Psoas muscle (tissue), 8 donors: ENCODE measurements around the gene PHB1. TPM values are rescaled to one million over a fixed set of nuclear protein-coding genes. Genes with fewer than 3 reads are reported as not detected.

Experiments used
- ATAC-seq, 4 donors: fragments of 200-7000 bp; cut with Tn5 transposase; one replicate each; pipeline ENCODE4 v1.9.1; 2020; ENCODE audit warnings: moderate library complexity in 3 of 4, mild to moderate bottlenecking in 2 of 4
- DNase-seq, 2 donors: peaks; one replicate each; pipeline ENCODE4 v3.0.0-alpha.2; 2020
- H3K27ac ChIP-seq: fragments of 200-600 bp; one replicate; pipeline ENCODE4 v1.8.0; 2022
- H3K27me3 ChIP-seq, 3 donors: fragments of 200-600 bp in 1 of 3; one replicate each; pipeline versions ENCODE4 v1.6.1 to v1.8.0; 2013 to 2022; ENCODE audit warnings: low read length in 2 of 3, mild to moderate bottlenecking in 2 of 3, moderate library complexity in 1 of 3; ENCODE audit not compliant: insufficient read depth in 3 of 3
- H3K36me3 ChIP-seq, 2 donors: fragments of 200-600 bp in 1 of 2; one replicate each; pipeline versions ENCODE4 v1.6.1 to v1.8.0; 2013 to 2022; ENCODE audit warnings: low read depth in 1 of 2, mild to moderate bottlenecking in 1 of 2, moderate library complexity in 1 of 2; ENCODE audit not compliant: insufficient read depth in 1 of 2
- H3K4me1 ChIP-seq: fragments of 200-600 bp; one replicate; pipeline ENCODE4 v1.8.0; 2022
- H3K4me3 ChIP-seq: fragments of 200-600 bp; one replicate; pipeline ENCODE4 v1.8.0; 2022; ENCODE audit warnings: mild to moderate bottlenecking
- H3K9me3 ChIP-seq: fragments of 200-600 bp; one replicate; pipeline ENCODE4 v1.8.0; 2022
- WGBS, 3 donors: extraction: QIAGEN DNeasy Blood & Tissue Kit; methylation state at CpG; one replicate each; pipeline versions ENCODE4 v1.1.6 to v1.1.7; 2013; 5-methylcytosine and 5-hydroxymethylcytosine counted together
- intact Hi-C, 2 donors: fragments of 100-400 bp; cut with DNase I; formaldehyde crosslinking; loops; one replicate each; pipeline versions ENCODE4 v1.11.0 to v1.14.2; 2022
- polyA plus RNA-seq, 3 donors: library from polyadenylated mRNA; stranded (reverse); fragments of 200-250 nt; gene quantifications; one replicate each; pipeline ENCODE4 v1.2.3, GENCODE V29; 2013
- total RNA-seq, 4 donors: library from RNA; stranded (reverse); fragmentation: NEBNext Ultra II Directional in 2 of 4; extraction: Animal tissue kit (Norgen Biotek cat#: 25700) in 2 of 4; gene quantifications; one replicate each; pipeline versions ENCODE4 v1.2.1 to v1.2.4, GENCODE V29; 2021 to 2023
- TF ChIP-seq, protein P1 (sequence below): fragments of 200-600 bp; IDR thresholded peaks from one replicate; pipeline ENCODE4 v1.8.0; 2022; ENCODE audit warnings: antibody characterized with exemption
- donor health status: healthy with polysubstance abuse.
- donor health status: DM: no; HTN: no; CAD: no; lungs with moderate emphysema.
- donor health status: Bipolar disorder and iron deficiency.
- donor health status: healthy.
- donor health status: DM: yes; HTN: yes; CAD: no.
- donor health status: DM: no; HTN: no; CAD: no.
- donor health status: DM: no; HTN: no; CAD: no.
- donor health status: DM: yes; HTN: yes; CAD: no.

The PHB1 gene
- total and polyA plus RNA-seq, 7 donors, result 134 to 364 (median 198) TPM

DNA sequence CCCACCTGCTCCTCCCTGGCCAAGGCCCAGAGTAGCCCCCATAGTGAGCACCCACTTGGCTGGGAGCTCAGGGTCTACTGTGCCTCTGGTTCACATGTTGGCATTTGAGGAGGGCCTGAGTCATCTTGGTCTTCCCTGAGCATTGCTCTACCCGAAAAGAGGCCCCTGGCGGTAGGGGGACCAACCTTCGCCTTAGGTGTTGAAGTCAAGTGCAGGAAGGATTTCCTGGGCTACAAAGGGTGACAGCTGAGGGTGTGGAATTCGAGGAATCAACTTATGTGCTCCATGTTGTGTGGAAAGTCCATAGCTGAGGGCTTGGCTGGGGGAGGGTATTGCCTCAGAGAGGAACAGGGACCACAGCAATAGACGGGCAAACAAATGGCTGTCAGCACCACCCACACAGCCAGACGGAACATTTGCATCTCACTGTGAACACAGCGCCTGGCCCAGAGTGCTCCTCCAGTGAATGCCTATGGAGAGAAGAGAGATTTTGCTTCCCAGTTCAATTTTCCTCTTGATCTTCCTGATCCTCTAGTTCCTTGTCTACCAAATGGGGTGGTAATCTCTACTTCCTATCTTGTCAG is 44.8 kb upstream of the PHB1 start:
- no peak for DNase-seq
- H3K36me3 ChIP-seq, result no peaks in the 10 kb centered on the region
- no peaks in the 10 kb centered on the region for H3K4me1 ChIP-seq
- H3K27ac ChIP-seq, result no peak overlapping the region
- H3K27me3 ChIP-seq, result peaks cover 0 to 11% (median 2%) of the 10 kb centered on the region in 3 donors
- TF ChIP-seq, protein P1, sequence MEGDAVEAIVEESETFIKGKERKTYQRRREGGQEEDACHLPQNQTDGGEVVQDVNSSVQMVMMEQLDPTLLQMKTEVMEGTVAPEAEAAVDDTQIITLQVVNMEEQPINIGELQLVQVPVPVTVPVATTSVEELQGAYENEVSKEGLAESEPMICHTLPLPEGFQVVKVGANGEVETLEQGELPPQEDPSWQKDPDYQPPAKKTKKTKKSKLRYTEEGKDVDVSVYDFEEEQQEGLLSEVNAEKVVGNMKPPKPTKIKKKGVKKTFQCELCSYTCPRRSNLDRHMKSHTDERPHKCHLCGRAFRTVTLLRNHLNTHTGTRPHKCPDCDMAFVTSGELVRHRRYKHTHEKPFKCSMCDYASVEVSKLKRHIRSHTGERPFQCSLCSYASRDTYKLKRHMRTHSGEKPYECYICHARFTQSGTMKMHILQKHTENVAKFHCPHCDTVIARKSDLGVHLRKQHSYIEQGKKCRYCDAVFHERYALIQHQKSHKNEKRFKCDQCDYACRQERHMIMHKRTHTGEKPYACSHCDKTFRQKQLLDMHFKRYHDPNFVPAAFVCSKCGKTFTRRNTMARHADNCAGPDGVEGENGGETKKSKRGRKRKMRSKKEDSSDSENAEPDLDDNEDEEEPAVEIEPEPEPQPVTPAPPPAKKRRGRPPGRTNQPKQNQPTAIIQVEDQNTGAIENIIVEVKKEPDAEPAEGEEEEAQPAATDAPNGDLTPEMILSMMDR, result no peak
- peaks cover 3% of the 10 kb centered on the region for H3K9me3 ChIP-seq
- intact Hi-C loops, result no loop called here
- H3K4me3 ChIP-seq, result no peak overlapping the region
- ATAC-seq, result no peak
- WGBS, 3 donors, result 66 to 75% (median 72%) methylated on average over 7 of the region's 7 CpGs

DNA sequence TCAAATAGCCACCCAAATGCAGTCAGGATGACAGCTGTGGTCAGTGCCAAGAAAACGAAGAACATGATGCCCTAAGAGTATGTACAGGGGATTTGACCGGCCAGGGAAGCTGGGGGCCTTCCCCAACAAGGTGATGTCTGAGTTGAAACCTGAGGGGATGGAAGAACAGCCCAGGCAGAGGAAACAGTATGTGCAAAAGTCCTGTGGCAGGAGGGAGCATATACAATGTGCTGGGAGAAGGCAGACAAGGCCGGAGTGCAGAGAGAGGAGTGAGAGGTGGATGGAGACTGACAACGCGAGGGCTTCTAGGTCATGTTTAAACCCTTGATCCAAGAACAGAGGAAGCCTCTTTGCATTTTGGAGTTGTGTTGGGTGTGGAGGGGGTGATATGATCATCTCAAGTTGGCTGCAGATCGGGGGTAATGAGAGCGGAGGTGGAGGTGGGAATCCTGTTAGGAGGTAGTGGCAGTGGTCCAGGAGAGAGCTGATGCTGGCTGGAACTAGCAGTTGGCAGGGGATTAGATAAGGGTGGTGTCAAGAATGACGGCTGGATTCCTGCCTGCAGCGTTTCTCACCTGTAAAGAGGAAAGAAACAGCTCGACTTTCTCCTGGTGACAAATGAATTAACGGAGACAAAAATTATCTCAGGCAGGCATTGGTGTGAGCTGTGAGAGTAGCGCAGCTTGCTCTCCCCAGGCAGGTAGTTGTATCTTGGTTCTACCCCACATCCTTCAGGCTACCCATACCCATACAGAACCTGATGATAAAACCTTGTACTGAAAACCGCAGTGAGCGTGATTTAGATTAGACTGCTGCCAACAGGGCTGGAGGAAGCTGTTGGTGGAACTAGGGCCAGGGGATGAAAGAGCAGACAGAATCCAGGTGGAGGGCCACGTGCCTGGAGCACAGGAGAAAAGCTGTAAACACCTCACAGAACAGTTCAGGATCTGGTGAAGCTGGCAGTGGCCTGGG is 43.2 kb upstream of the PHB1 start:
- intact Hi-C loops, result no loop called here
- H3K4me1 ChIP-seq, result no peaks in the 10 kb centered on the region
- 78 to 83% (median 78%) methylated on average over 15 of the region's 15 CpGs for WGBS, 3 donors
- DNase-seq, result no peak
- H3K27ac ChIP-seq, result no peak overlapping the region
- no peak for ATAC-seq
- TF ChIP-seq, protein P1, result no peak
- H3K4me3 ChIP-seq, result no peak overlapping the region
- H3K27me3 ChIP-seq, result peaks cover 0 to 7% (median 2%) of the 10 kb centered on the region in 3 donors
- H3K36me3 ChIP-seq, result no peaks in the 10 kb centered on the region
- no peaks in the 10 kb centered on the region for H3K9me3 ChIP-seq

DNA sequence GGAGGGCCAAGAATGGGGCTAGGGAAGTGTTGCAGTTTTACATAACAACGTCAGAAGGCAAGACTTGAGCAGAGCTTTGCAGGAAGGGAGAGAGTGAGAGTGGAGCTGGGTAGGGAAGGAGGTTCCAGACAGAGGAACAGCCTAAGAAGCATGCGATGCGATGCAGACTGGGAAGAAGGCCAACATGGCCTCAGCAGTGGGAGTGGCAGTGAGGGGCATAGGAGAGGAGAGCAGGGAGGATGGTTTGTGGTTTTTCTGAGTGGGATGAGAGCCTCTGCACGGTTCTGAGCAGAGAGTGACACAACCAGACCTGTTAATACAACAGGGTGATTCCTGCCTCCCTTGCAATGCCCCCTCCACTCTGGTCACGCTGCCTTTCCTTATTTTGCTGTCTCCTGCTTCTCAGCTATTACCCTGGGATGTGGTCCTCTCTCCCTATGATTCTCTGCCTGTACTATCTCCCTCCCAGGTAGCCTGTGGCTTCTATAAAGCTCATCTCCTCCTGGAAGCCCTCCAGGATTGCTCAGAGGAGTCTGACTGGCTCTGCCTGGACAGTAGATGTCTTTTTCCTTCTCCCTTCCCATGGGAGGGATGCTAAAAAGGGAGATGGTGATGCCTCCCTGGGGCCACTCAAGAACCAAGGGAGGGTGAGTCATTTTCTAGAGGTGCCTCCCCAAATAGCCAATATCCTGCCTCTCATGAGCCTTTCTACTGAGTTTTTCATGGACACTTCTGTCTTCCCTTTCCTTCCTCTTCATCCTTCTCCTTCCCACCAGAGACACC is 41.7 kb upstream of the PHB1 start:
- H3K36me3 ChIP-seq, result no peaks in the 10 kb centered on the region
- H3K9me3 ChIP-seq, result no peaks in the 10 kb centered on the region
- H3K27me3 ChIP-seq, result peaks cover 0 to 7% (median 2%) of the 10 kb centered on the region in 3 donors
- WGBS, 3 donors, result 34 to 44% (median 37%) methylated on average over 5 of the region's 5 CpGs
- no peak overlapping the region for H3K27ac ChIP-seq
- DNase-seq (no peak), ATAC-seq (no peak)
- H3K4me3 ChIP-seq, result no peak overlapping the region
- TF ChIP-seq, protein P1, result no peak
- no peaks in the 10 kb centered on the region for H3K4me1 ChIP-seq
- intact Hi-C loops, result no loop called here

DNA sequence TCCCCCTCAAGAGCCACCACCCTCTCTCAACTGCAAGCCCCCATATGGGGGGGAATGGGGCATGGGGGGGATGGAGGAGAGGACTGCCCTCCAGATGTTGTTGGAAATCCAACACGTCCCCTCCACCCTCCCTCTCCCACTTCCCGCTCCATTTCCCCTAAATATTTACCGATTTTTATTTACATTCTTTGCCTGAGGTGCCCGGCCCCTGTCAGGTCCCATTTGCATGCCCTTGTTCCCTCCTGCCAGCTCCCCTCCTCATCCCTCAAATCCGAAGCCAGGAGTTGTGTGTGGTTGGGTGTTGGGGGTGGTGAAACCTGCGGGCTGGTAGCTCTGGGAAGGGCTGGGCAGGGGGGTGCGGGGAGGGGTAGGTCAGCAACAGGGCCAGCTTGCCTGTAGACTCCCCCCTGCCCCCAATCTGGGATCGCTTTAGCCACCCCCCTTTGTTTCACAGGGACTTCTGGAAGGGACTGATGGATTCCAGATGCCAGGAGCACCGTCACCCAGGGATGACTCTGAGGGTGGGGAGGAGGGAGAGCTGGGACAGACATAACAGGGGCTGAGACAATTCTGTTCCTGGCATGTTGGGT is 40.7 kb upstream of the PHB1 start:
- Histone ChIP-seq H3K27me3 (peaks cover 0 to 7% (median 2%) of the 10 kb centered on the region in 3 donors), H3K4me3 (no peak overlapping the region), H3K4me1 (no peaks in the 10 kb centered on the region), H3K27ac (no peak overlapping the region), H3K36me3 (no peaks in the 10 kb centered on the region), H3K9me3 (no peaks in the 10 kb centered on the region)
- DNase-seq, result no peak
- TF ChIP-seq, protein P1, result no peak
- WGBS, 3 donors, result 68 to 82% (median 73%) methylated on average over 9 of the region's 9 CpGs
- intact Hi-C loops, result no loop called here
- ATAC-seq, result no peak
